SK-N-SH (cell line): ENCODE measurements around the gene MRPS21. TPM values are rescaled to one million over a fixed set of nuclear protein-coding genes. Genes with fewer than 3 reads are reported as not detected.

Experiments
- CTCF ChIA-PET: fragments of 300-600, 350-600 bp; formaldehyde crosslinking; extraction: SDS; loops from one replicate; lab custom pipeline; 2021; lab: Yijun Ruan, JAX
- POLR2A ChIA-PET: fragments of 350-600 bp; sonication (Branson Sonifier 250); formaldehyde crosslinking; extraction: SDS; loops from one replicate; lab custom pipeline; 2020; ENCODE audit warnings: antibody characterized with exemption, inconsistent platforms; lab: Yijun Ruan, JAX
- DNase-seq: peaks from one replicate; pipeline ENCODE4 v3.0.0; 2012
- H2AFZ ChIP-seq: fragments of 200-600 bp; sonication (generic); 2 replicates; pipeline ENCODE4 v1.8.1; 2016; ENCODE audit warnings: antibody characterized with exemption, mild to moderate bottlenecking, low read depth
- H3F3A ChIP-seq: fragments of 200-600 bp; sonication (generic); replicated peaks from 2 replicates; pipeline ENCODE3; 2016; ENCODE audit warnings: antibody characterized with exemption, mild to moderate bottlenecking; ENCODE audit not compliant: insufficient read depth
- H3K27ac ChIP-seq, 2 experiments: fragments of 200-500 bp in 1 of 2; fragments of 200-600 bp in 1 of 2; sonication (Bioruptor generic) in 1 of 2; sonication (generic), shearing (Covaris generic) in 1 of 2; 2 replicates each; pipeline versions ENCODE4 v1.5.1 to v1.6.1; 2014 to 2016; ENCODE audit warnings: low read depth in 2 of 2, inconsistent platforms in 1 of 2, low read length in 1 of 2, mild to moderate bottlenecking in 1 of 2, mixed read lengths in 1 of 2
- H3K27me3 ChIP-seq: fragments of 200-600 bp; sonication (generic), shearing (Covaris generic); 2 replicates; pipeline ENCODE4 v1.6.1; 2016; ENCODE audit warnings: mixed run types; ENCODE audit not compliant: insufficient read depth
- H3K36me3 ChIP-seq, 2 experiments: fragments of 200-500 bp in 1 of 2; fragments of 200-600 bp in 1 of 2; sonication (Bioruptor generic) in 1 of 2; sonication (generic) in 1 of 2; replicated peaks in 1 of 2; 2 replicates each; pipeline versions ENCODE3 to v1.5.1; 2014 to 2016; ENCODE audit warnings: low read length in 1 of 2, mild to moderate bottlenecking in 1 of 2; ENCODE audit not compliant: insufficient read depth in 2 of 2, control insufficient read depth in 1 of 2
- H3K4me1 ChIP-seq, 2 experiments: fragments of 200-500 bp in 1 of 2; fragments of 200-600 bp in 1 of 2; sonication (Bioruptor generic) in 1 of 2; sonication (generic), shearing (Covaris generic) in 1 of 2; 2 replicates each; pipeline versions ENCODE4 v1.5.1 to v1.6.1; 2014 to 2016; ENCODE audit warnings: low read depth in 1 of 2, low read length in 1 of 2, mixed run types in 1 of 2; ENCODE audit not compliant: insufficient read depth in 2 of 2, control insufficient read depth in 1 of 2
- H3K4me2 ChIP-seq: fragments of 200-600 bp; sonication (generic), shearing (Covaris generic); 2 replicates; pipeline ENCODE4 v1.6.1; 2017; ENCODE audit warnings: mixed run types
- H3K4me3 ChIP-seq, 2 experiments: fragments of 200-500 bp in 1 of 2; fragments of 200-600 bp in 1 of 2; sonication (Bioruptor generic) in 1 of 2; sonication (generic), shearing (Covaris generic) in 1 of 2; 2 replicates each; pipeline versions ENCODE4 v1.5.1 to v1.8.1; 2014 to 2016; ENCODE audit warnings: low read depth in 2 of 2, inconsistent platforms in 1 of 2, low read length in 1 of 2, mild to moderate bottlenecking in 1 of 2, mixed read lengths in 1 of 2, moderate library complexity in 1 of 2
- H3K79me2 ChIP-seq: fragments of 200-600 bp; sonication (generic); 2 replicates; pipeline ENCODE4 v1.8.1; 2017; ENCODE audit warnings: mild to moderate bottlenecking; ENCODE audit not compliant: insufficient read depth
- H3K9ac ChIP-seq: fragments of 200-600 bp; sonication (generic); 2 replicates; pipeline ENCODE4 v1.6.1; 2017; ENCODE audit warnings: mixed run types
- H3K9me2 ChIP-seq: fragments of 200-600 bp; sonication (generic); 2 replicates; pipeline ENCODE4 v1.6.1; 2017; ENCODE audit warnings: mixed run types
- H3K9me3 ChIP-seq: fragments of 200-600 bp; sonication (generic); 2 replicates; pipeline ENCODE4 v1.6.1; 2017; ENCODE audit warnings: mixed run types, mild to moderate bottlenecking, moderate library complexity
- H4K20me1 ChIP-seq: fragments of 200-600 bp; sonication (generic); 2 replicates; pipeline ENCODE4 v1.6.1; 2017; ENCODE audit warnings: mild to moderate bottlenecking, mixed run types; ENCODE audit not compliant: insufficient read depth
- ELF1 ChIP-seq: IDR thresholded peaks from 2 replicates; pipeline ENCODE4 v1.4.0; 2012
- EP300 ChIP-seq, 2 experiments: IDR thresholded peaks; 2 replicates each; pipeline versions ENCODE4 v1.4.0 to v1.6.1; 2012; ENCODE audit warnings: borderline replicate concordance in 1 of 2, low read depth in 1 of 2, low read length in 1 of 2
- FOSL2 ChIP-seq: IDR thresholded peaks from 2 replicates; pipeline ENCODE4 v1.4.0; 2012; ENCODE audit warnings: low read depth, mild to moderate bottlenecking, moderate library complexity, borderline replicate concordance
- FOXJ3 ChIP-seq: sonication (generic); formaldehyde crosslinking; IDR thresholded peaks from 2 replicates; pipeline ENCODE4 v1.5.1; 2020; ENCODE audit warnings: mild to moderate bottlenecking, missing genetic modification reagents
- FOXM1 ChIP-seq: IDR thresholded peaks from 2 replicates; pipeline ENCODE4 v1.4.0; 2012; ENCODE audit warnings: low read depth, mild to moderate bottlenecking
- GABPA ChIP-seq: IDR thresholded peaks from 2 replicates; pipeline ENCODE4 v1.4.0; 2012; ENCODE audit warnings: low read depth, mild to moderate bottlenecking
- GATA2 ChIP-seq: sonication (generic); formaldehyde crosslinking; IDR thresholded peaks from 2 replicates; pipeline ENCODE4 v1.5.0; 2020; ENCODE audit warnings: mild to moderate bottlenecking, missing genetic modification reagents
- JUND ChIP-seq: IDR thresholded peaks from 2 replicates; pipeline ENCODE4 v1.4.0; 2012
- MXI1 ChIP-seq: IDR thresholded peaks from 2 replicates; pipeline ENCODE4 v1.6.1; 2012; ENCODE audit warnings: mild to moderate bottlenecking, low read depth, low read length, improper control_type of control experiment
- NRF1 ChIP-seq: IDR thresholded peaks from 2 replicates; pipeline ENCODE4 v1.6.1; 2012; ENCODE audit warnings: low read depth, mild to moderate bottlenecking, low read length
- POLR2AphosphoS5 ChIP-seq: IDR thresholded peaks from 2 replicates; pipeline ENCODE4 v1.6.1; 2012; ENCODE audit warnings: low read depth, low read length
- RCOR1 ChIP-seq: fragments of 150-350 bp; IDR thresholded peaks from 2 replicates; pipeline ENCODE4 v1.6.1; 2017; ENCODE audit warnings: antibody characterized with exemption, low read length
- SIN3A ChIP-seq: IDR thresholded peaks from 2 replicates; pipeline ENCODE4 v1.6.1; 2012; ENCODE audit warnings: low read depth, mild to moderate bottlenecking, low read length, moderate library complexity, borderline replicate concordance
- SMC3 ChIP-seq: IDR thresholded peaks from 2 replicates; pipeline ENCODE4 v1.6.1; 2012; ENCODE audit warnings: low read depth, low read length, improper control_type of control experiment
- TAF1 ChIP-seq: IDR thresholded peaks from 2 replicates; pipeline ENCODE4 v1.6.1; 2012; ENCODE audit warnings: low read depth, mild to moderate bottlenecking, low read length, moderate library complexity, borderline replicate concordance
- WGBS: methylation state at CpG from one replicate; pipeline ENCODE4 v1.1.6; 2017; ENCODE audit warnings: low lambda C conversion rate; 5-methylcytosine and 5-hydroxymethylcytosine counted together
- polyA plus RNA-seq, 3 experiments: library from polyadenylated mRNA; depleted of rRNA; stranded (reverse); fragments of >200 nt; gene quantifications; 2 replicates each; pipeline ENCODE4 v1.2.3, GENCODE V29; 2012
- TF ChIP-seq, protein P1 (sequence below): fragments of 150-350 bp; IDR thresholded peaks from 2 replicates; pipeline ENCODE4 v1.6.1; 2016; ENCODE audit warnings: mild to moderate bottlenecking, low read depth, low read length
- TF ChIP-seq, protein P2 (sequence below): IDR thresholded peaks from 2 replicates; pipeline ENCODE4 v1.4.0; 2012; ENCODE audit warnings: low read depth
- TF ChIP-seq, protein P3 (sequence below): IDR thresholded peaks from 2 replicates; pipeline ENCODE4 v1.4.0; 2012; ENCODE audit warnings: low read depth, borderline replicate concordance
- TF ChIP-seq, protein P4 (sequence below): IDR thresholded peaks from 2 replicates; pipeline ENCODE4 v1.6.1; 2012; ENCODE audit warnings: mild to moderate bottlenecking, low read depth, low read length, moderate library complexity

MRPS21 gene
- polyA plus RNA-seq, 1 of the 3 experiments (the other 2 are of a cell fraction), result 136 TPM

DNA sequence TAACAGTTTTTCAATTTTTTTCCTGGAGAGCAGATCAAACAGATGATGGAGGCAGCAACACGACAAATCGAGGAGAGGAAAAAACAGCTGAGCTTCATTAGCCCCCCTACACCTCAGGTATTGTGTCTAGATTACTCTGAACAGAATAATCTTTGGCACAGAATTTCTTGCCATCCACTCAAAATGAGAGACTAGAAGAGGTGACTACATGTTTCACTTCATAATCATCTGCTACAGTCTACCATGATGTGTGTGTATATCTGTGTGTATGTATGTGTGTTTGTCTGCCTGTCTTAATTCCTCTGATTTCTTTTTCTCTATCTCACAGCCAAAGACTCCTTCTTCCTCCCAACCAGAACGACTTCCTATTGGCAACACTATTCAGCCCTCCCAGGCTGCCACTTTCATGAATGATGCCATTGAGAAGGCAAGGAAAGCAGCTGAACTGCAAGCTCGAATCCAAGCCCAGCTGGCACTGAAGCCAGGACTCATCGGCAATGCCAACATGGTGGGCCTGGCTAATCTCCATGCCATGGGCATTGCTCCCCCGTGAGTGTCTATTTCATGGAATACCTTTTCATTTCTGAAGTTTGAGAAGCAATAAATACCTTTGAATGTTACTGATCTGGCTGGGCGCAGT, 39.1 kb downstream of the MRPS21 start:
- Histone ChIP-seq H3F3A (no peaks in the 10 kb centered on the region), H3K9me3 (no peaks in the 10 kb centered on the region), H3K9me2 (no peaks in the 10 kb centered on the region), H3K9ac (no peak overlapping the region), H2AFZ (no peak overlapping the region), H3K4me1 (no peaks in the 10 kb centered on the region), H3K4me2 (no peak overlapping the region), H3K27me3 (no peaks in the 10 kb centered on the region), H3K27ac (no peak overlapping the region), H4K20me1 (no peaks in the 10 kb centered on the region), H3K36me3 (peaks cover 49 to 87% of the 10 kb centered on the region in 2 experiments), H3K4me3 (no peak overlapping the region), H3K79me2 (peaks cover 15% of the 10 kb centered on the region)
- no peak for DNase-seq
- WGBS, result 96% methylated on average over 7 of the region's 7 CpGs
- ChIA-PET POLR2A (no interaction called here), CTCF (no interaction called here)
- TF ChIP-seq JUND (no peak), FOXJ3 (CRISPR knock-in tag) (no peak), GABPA (no peak), FOXM1 (no peak), TAF1 (no peak), NRF1 (no peak)
- TF ChIP-seq, protein P1, sequence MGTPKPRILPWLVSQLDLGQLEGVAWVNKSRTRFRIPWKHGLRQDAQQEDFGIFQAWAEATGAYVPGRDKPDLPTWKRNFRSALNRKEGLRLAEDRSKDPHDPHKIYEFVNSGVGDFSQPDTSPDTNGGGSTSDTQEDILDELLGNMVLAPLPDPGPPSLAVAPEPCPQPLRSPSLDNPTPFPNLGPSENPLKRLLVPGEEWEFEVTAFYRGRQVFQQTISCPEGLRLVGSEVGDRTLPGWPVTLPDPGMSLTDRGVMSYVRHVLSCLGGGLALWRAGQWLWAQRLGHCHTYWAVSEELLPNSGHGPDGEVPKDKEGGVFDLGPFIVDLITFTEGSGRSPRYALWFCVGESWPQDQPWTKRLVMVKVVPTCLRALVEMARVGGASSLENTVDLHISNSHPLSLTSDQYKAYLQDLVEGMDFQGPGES, result no peak
- TF ChIP-seq, protein P2, sequence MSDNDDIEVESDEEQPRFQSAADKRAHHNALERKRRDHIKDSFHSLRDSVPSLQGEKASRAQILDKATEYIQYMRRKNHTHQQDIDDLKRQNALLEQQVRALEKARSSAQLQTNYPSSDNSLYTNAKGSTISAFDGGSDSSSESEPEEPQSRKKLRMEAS, result no peak

DNA sequence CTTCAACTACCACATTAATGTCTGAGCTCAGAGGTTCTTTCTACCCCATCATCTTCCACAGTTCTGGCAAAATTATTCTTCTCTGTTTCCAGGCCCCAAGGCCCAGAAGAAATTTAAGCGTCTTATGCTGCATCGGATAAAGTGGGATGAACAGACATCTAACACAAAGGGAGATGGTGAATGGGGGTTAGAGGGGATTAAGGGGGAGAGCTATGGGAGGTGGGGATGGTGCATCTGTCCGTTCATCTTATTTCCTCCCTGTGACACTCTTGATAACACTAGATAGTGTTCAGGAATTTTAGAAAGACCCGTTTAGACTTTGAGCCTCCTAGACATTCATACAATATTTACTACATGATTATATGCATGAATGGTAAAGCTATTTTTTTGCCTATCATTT, 52.7 kb downstream of the MRPS21 start:
- Histone ChIP-seq H3K27me3 (no peaks in the 10 kb centered on the region), H3K9me3 (no peaks in the 10 kb centered on the region), H3K79me2 (peaks cover 3% of the 10 kb centered on the region; the same call in 1 of the 2 replicates), H3K9ac (no peak overlapping the region), H3F3A (peaks cover 24% of the 10 kb centered on the region), H2AFZ (no peak overlapping the region), H3K4me1 (no peaks in the 10 kb centered on the region), H3K9me2 (no peaks in the 10 kb centered on the region), H3K4me3 (no peak overlapping the region), H3K27ac (no peak overlapping the region), H3K4me2 (no peak overlapping the region), H3K36me3 (peaks cover 41 to 78% of the 10 kb centered on the region in 2 experiments), H4K20me1 (no peaks in the 10 kb centered on the region)
- 89% methylated on average over 4 of the region's 4 CpGs for WGBS
- ChIA-PET POLR2A (no interaction called here), CTCF (interaction anchor here (1.0 to 1.2 kb wide), 2 partner anchors 11 to 90 kb away, joined by 4 to 5 read pairs; no protein-coding TSS in a partner anchor)
- DNase-seq, result no peak
- TF ChIP-seq EP300 (IDR thresholded peaks at IDR 0.05; ENCODE audit: borderline replicate concordance in 1 of 2, low read depth in 1 of 2, low read length in 1 of 2), result no peak
- TF ChIP-seq ELF1, result no peak
- TF ChIP-seq, protein P3, sequence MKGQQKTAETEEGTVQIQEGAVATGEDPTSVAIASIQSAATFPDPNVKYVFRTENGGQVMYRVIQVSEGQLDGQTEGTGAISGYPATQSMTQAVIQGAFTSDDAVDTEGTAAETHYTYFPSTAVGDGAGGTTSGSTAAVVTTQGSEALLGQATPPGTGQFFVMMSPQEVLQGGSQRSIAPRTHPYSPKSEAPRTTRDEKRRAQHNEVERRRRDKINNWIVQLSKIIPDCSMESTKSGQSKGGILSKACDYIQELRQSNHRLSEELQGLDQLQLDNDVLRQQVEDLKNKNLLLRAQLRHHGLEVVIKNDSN, result no peak
- TF ChIP-seq, protein P1, result no peak
- TF ChIP-seq TAF1, result no peak
- no peak for TF ChIP-seq SIN3A
- TF ChIP-seq FOSL2, result no peak
- TF ChIP-seq GATA2, result no peak
- no peak for TF ChIP-seq MXI1
- TF ChIP-seq SMC3, result no peak
- no peak for TF ChIP-seq POLR2AphosphoS5
- TF ChIP-seq RCOR1, result no peak
- no peak for TF ChIP-seq FOXJ3 (CRISPR knock-in tag)
- TF ChIP-seq, protein P4, sequence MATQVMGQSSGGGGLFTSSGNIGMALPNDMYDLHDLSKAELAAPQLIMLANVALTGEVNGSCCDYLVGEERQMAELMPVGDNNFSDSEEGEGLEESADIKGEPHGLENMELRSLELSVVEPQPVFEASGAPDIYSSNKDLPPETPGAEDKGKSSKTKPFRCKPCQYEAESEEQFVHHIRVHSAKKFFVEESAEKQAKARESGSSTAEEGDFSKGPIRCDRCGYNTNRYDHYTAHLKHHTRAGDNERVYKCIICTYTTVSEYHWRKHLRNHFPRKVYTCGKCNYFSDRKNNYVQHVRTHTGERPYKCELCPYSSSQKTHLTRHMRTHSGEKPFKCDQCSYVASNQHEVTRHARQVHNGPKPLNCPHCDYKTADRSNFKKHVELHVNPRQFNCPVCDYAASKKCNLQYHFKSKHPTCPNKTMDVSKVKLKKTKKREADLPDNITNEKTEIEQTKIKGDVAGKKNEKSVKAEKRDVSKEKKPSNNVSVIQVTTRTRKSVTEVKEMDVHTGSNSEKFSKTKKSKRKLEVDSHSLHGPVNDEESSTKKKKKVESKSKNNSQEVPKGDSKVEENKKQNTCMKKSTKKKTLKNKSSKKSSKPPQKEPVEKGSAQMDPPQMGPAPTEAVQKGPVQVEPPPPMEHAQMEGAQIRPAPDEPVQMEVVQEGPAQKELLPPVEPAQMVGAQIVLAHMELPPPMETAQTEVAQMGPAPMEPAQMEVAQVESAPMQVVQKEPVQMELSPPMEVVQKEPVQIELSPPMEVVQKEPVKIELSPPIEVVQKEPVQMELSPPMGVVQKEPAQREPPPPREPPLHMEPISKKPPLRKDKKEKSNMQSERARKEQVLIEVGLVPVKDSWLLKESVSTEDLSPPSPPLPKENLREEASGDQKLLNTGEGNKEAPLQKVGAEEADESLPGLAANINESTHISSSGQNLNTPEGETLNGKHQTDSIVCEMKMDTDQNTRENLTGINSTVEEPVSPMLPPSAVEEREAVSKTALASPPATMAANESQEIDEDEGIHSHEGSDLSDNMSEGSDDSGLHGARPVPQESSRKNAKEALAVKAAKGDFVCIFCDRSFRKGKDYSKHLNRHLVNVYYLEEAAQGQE, result no peak
- TF ChIP-seq GABPA, result no peak
